Measurements from ENCODE around the gene C15orf39. TPM values are rescaled to one million over a fixed set of nuclear protein-coding genes. Genes with fewer than 3 reads are reported as not detected.

C15orf39 gene
- total and polyA plus RNA-seq, 2 donors from 2014 or later, result 5.7 to 32.7 TPM

GRCh38 chr15:75207618-75208500 lies 6.2 kb downstream of the C15orf39 start:
- H3K9ac ChIP-seq (ENCODE audit: low read length in 3 of 3), result no peak overlapping the region
- intact Hi-C loops (cut with DNase I), result loop anchor here (5.0 kb wide), 1 partner anchor 181 kb away; no protein-coding TSS in a partner anchor
- no peak for FAIRE-seq
- peaks cover 0 to 16% (median 6%) of the 10 kb centered on the region in 3 donors for H3K4me1 ChIP-seq (ENCODE audit: control insufficient read depth in 2 of 3, insufficient read depth in 2 of 3, low read depth in 1 of 3, low read length in 3 of 3)
- no peak overlapping the region for H3K4me3 ChIP-seq (ENCODE audit: low read length in 3 of 3)
- TF ChIP-seq, protein P1, sequence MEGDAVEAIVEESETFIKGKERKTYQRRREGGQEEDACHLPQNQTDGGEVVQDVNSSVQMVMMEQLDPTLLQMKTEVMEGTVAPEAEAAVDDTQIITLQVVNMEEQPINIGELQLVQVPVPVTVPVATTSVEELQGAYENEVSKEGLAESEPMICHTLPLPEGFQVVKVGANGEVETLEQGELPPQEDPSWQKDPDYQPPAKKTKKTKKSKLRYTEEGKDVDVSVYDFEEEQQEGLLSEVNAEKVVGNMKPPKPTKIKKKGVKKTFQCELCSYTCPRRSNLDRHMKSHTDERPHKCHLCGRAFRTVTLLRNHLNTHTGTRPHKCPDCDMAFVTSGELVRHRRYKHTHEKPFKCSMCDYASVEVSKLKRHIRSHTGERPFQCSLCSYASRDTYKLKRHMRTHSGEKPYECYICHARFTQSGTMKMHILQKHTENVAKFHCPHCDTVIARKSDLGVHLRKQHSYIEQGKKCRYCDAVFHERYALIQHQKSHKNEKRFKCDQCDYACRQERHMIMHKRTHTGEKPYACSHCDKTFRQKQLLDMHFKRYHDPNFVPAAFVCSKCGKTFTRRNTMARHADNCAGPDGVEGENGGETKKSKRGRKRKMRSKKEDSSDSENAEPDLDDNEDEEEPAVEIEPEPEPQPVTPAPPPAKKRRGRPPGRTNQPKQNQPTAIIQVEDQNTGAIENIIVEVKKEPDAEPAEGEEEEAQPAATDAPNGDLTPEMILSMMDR (IDR thresholded peaks at IDR 0.05; ENCODE audit: borderline replicate concordance, extremely low read depth, insufficient read depth), result no peak
- DNase-seq, result no peak
- H3K36me3 ChIP-seq (ENCODE audit: control insufficient read depth in 2 of 3, insufficient read depth in 3 of 3, low read length in 3 of 3), result peaks cover 0 to 24% (median 15%) of the 10 kb centered on the region in 3 donors
- H3K27ac ChIP-seq (ENCODE audit: low read depth in 2 of 2, low read length in 2 of 2), result peak overlapping the region in 1 of 2 donors; percentile 43
- H3K27me3 ChIP-seq (ENCODE audit: control insufficient read depth, insufficient read depth, low read length), result no peaks in the 10 kb centered on the region
- no peaks in the 10 kb centered on the region for H3K9me3 ChIP-seq (ENCODE audit: control insufficient read depth in 2 of 3, insufficient read depth in 1 of 3, low read length in 3 of 3)

DNA sequence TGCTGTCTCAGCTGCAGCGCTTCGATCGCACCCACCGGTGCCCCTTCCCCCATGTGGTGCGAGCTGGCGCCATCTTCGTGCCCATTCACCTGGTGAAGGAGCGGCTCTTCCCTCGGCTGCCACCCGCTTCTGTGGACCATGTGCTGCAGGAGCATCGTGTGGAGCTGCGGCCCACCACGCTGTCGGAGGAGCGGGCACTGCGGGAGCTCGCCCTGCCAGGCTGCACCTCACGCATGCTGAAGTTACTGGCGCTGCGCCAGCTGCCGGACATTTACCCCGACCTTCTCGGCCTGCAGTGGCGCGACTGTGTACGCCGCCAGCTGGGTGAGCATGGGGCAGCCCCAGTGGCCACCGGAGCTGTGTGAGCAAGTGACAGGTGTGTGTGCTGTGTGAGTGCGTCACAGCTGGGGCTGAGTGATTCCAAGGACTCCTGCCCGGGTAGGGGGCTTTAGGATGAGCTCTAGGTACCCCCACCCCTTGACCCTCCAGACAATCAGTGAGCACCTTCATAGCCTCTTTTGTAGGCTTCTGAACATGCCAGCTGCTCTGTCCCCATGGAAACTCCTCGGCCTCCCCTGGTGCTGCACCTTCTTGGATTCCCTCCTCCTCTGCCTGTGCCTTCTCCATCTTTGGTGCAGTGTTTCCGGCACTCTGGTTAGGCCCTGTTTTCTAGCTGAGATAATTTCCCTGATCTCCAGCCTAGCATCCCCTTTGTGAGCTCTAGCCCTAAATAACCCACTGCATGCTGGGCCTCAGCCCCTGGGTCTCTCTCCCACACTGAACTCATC lies 7.0 kb downstream of the C15orf39 start:
- no peak for DNase-seq
- Histone ChIP-seq H3K4me1 (ENCODE audit: control insufficient read depth in 2 of 3, insufficient read depth in 2 of 3, low read depth in 1 of 3, low read length in 3 of 3) (peaks cover 0 to 10% (median 6%) of the 10 kb centered on the region in 3 donors), H3K4me3 (ENCODE audit: low read length in 3 of 3) (no peak overlapping the region), H3K9ac (ENCODE audit: low read length in 3 of 3) (no peak overlapping the region), H3K27me3 (ENCODE audit: control insufficient read depth, insufficient read depth, low read length) (no peaks in the 10 kb centered on the region), H3K9me3 (ENCODE audit: control insufficient read depth in 2 of 3, insufficient read depth in 1 of 3, low read length in 3 of 3) (no peaks in the 10 kb centered on the region), H3K27ac (ENCODE audit: low read depth in 2 of 2, low read length in 2 of 2) (no peak overlapping the region), H3K36me3 (ENCODE audit: control insufficient read depth in 2 of 3, insufficient read depth in 3 of 3, low read length in 3 of 3) (peaks cover 0 to 24% (median 17%) of the 10 kb centered on the region in 3 donors)
- FAIRE-seq, result no peak
- intact Hi-C loops (cut with DNase I), result loop anchor here (5.0 kb wide), 1 partner anchor 181 kb away; no protein-coding TSS in a partner anchor
- TF ChIP-seq, protein P1 (IDR thresholded peaks at IDR 0.05; ENCODE audit: borderline replicate concordance, extremely low read depth, insufficient read depth), result no peak

DNA sequence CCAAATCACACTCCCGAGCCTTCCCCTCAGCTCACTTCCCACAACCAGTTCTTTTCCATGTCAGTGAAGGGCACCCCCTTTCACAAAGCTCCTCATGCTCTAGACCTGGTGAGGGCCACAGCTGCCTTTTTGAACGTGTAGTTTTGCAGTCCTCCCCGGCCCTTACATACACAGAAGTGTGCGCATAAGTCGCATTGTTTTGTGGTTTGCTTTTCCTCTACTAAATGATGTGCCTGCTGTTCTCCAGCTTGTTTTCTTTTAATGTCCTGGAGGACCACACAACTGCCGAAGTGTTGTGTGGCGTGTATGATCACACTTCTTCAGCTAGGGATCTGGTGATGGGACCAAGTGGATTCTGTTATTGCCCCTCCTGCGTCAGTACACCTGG lies 7.6 kb downstream of the C15orf39 start:
- peaks cover 0 to 6% (median 5%) of the 10 kb centered on the region in 3 donors for H3K4me1 ChIP-seq (ENCODE audit: control insufficient read depth in 2 of 3, insufficient read depth in 2 of 3, low read depth in 1 of 3, low read length in 3 of 3)
- intact Hi-C loops (cut with DNase I), result loop anchor here (5.0 kb wide), 1 partner anchor 182 kb away; no protein-coding TSS in a partner anchor
- DNase-seq (no peak), FAIRE-seq (no peak)
- H3K36me3 ChIP-seq (ENCODE audit: control insufficient read depth in 2 of 3, insufficient read depth in 3 of 3, low read length in 3 of 3), result peaks cover 0 to 24% (median 17%) of the 10 kb centered on the region in 3 donors
- no peaks in the 10 kb centered on the region for H3K9me3 ChIP-seq (ENCODE audit: control insufficient read depth in 2 of 3, insufficient read depth in 1 of 3, low read length in 3 of 3)
- H3K27ac ChIP-seq (ENCODE audit: low read depth in 2 of 2, low read length in 2 of 2), result no peak overlapping the region
- TF ChIP-seq, protein P1 (IDR thresholded peaks at IDR 0.05; ENCODE audit: borderline replicate concordance, extremely low read depth, insufficient read depth), result no peak
- H3K9ac ChIP-seq (ENCODE audit: low read length in 3 of 3), result no peak overlapping the region
- no peak overlapping the region for H3K4me3 ChIP-seq (ENCODE audit: low read length in 3 of 3)
- no peaks in the 10 kb centered on the region for H3K27me3 ChIP-seq (ENCODE audit: control insufficient read depth, insufficient read depth, low read length)

All from kidney (tissue), 14 donors.